GM23248 (cell line): ENCODE results near the gene KCNIP1. TPM values are rescaled to one million over a fixed set of nuclear protein-coding genes. Genes with fewer than 3 reads are reported as not detected.

ENCODE experiments used
- DNase-seq: peaks from one replicate; pipeline ENCODE4 v3.0.0-alpha.2; 2015
- H2AFZ ChIP-seq: fragments of 200-600 bp; sonication (generic); 2 replicates; pipeline ENCODE4 v1.6.1; 2016; ENCODE audit warnings: antibody characterized with exemption
- H3F3A ChIP-seq: fragments of 200-600 bp; sonication (generic); 2 replicates; pipeline ENCODE4 v1.6.1; 2016; ENCODE audit warnings: mild to moderate bottlenecking, antibody characterized with exemption, mixed run types; ENCODE audit not compliant: insufficient read depth
- H3K27ac ChIP-seq: fragments of 200-600 bp; sonication (generic); 2 replicates; pipeline ENCODE4 v1.5.1; 2016; ENCODE audit warnings: mild to moderate bottlenecking
- H3K27me3 ChIP-seq: fragments of 200-600 bp; sonication (generic); replicated peaks from 2 replicates; pipeline ENCODE4 v1.6.1; 2016; ENCODE audit warnings: mild to moderate bottlenecking; ENCODE audit not compliant: insufficient read depth
- H3K36me3 ChIP-seq: fragments of 200-600 bp; sonication (generic); 2 replicates; pipeline ENCODE4 v1.6.1; 2016; ENCODE audit warnings: low read depth, mild to moderate bottlenecking
- H3K4me1 ChIP-seq: fragments of 200-600 bp; sonication (generic); 2 replicates; pipeline ENCODE4 v1.6.1; 2016; ENCODE audit warnings: mild to moderate bottlenecking; ENCODE audit not compliant: insufficient read depth
- H3K4me2 ChIP-seq: fragments of 200-600 bp; sonication (generic); one replicate; pipeline ENCODE4 v1.6.1; 2016; ENCODE audit warnings: mild to moderate bottlenecking; ENCODE audit not compliant: unreplicated experiment
- H3K4me3 ChIP-seq: fragments of 200-600 bp; sonication (generic); 2 replicates; pipeline ENCODE4 v1.5.1; 2016; ENCODE audit warnings: mild to moderate bottlenecking
- H3K79me2 ChIP-seq: fragments of 200-600 bp; sonication (generic); 2 replicates; pipeline ENCODE4 v1.6.1; 2016; ENCODE audit warnings: mild to moderate bottlenecking; ENCODE audit not compliant: insufficient read depth
- H3K9ac ChIP-seq: fragments of 200-600 bp; sonication (generic); 2 replicates; pipeline ENCODE4 v1.6.1; 2016; ENCODE audit warnings: mild to moderate bottlenecking
- H3K9me2 ChIP-seq: fragments of 200-600 bp; sonication (generic); 2 replicates; pipeline ENCODE4 v1.6.1; 2016; ENCODE audit warnings: mixed run types, mild to moderate bottlenecking, moderate library complexity; ENCODE audit not compliant: insufficient read depth
- H3K9me3 ChIP-seq: fragments of 200-600 bp; sonication (generic); one replicate; pipeline ENCODE4 v1.6.1; 2017; ENCODE audit warnings: low read depth
- H4K20me1 ChIP-seq: fragments of 200-600 bp; sonication (generic); 2 replicates; pipeline ENCODE4 v1.6.0; 2016; ENCODE audit not compliant: insufficient read depth
- EZH2 ChIP-seq: fragments of 200-600 bp; sonication (generic); IDR thresholded peaks from 2 replicates; pipeline ENCODE4 v1.6.1; 2018; ENCODE audit warnings: antibody characterized with exemption, mild to moderate bottlenecking; ENCODE audit not compliant: insufficient read depth, poor library complexity, severe bottlenecking
- EZH2phosphoT487 ChIP-seq: fragments of 200-600 bp; sonication (generic); IDR thresholded peaks from 2 replicates; pipeline ENCODE4 v1.6.1; 2018; ENCODE audit warnings: antibody characterized with exemption, moderate library complexity, mild to moderate bottlenecking, low read depth; ENCODE audit not compliant: insufficient read depth
- WGBS, 2 experiments: methylation state at CpG; one replicate each; pipeline ENCODE4 v1.1.6; 2015 to 2017; ENCODE audit warnings: low lambda C conversion rate in 2 of 2, low coverage in 1 of 2; ENCODE audit errors: missing lambda C conversion rate in 2 of 2; 5-methylcytosine and 5-hydroxymethylcytosine counted together
- in situ Hi-C: fragments of 300-500 bp; cut with MboI; formaldehyde crosslinking; loops from 2 replicates; pipeline ENCODE4 v1.15.0; 2020
- polyA plus RNA-seq: library from polyadenylated mRNA; unstranded; fragments of >200 nt; fragmentation: Nextera tagmentation; extraction: Ambion mirVana; gene quantifications from 2 replicates; pipeline ENCODE4 v1.2.1, GENCODE V29; 2016
- total RNA-seq: library from RNA; depleted of rRNA; stranded (reverse); fragments of >200 nt; shearing (Covaris generic); gene quantifications from 2 replicates; pipeline ENCODE4 v1.2.3, GENCODE V29; 2014

The KCNIP1 gene
- total and polyA plus RNA-seq, 2 experiments from 2014 or later, result not detected

DNA sequence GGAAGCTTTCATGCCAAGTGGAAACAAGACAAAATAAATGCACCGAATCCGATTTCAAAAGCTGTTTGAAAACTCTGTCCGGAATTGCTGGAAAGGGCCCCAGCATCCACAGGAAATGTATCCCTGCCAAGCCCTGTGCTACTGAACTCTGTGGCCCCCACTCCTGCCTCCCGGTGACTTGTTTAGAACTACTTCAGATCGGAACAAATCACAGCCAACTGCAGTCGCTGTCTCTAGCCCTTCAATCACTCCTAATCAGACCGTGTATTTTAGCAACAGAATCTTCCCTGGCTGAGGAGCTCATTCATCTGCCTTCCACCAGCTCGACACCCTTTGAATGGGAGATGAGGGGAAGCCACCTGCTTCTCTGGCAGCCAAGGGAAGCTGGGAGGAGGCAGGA is 94.1 kb downstream of the KCNIP1 start:
- 20 to 25% methylated on average over 8 of the region's 8 CpGs for WGBS, 2 experiments
- peaks cover 50% of the 10 kb centered on the region for H3K27me3 ChIP-seq
- no peaks in the 10 kb centered on the region for H3K9me2 ChIP-seq
- H4K20me1 ChIP-seq, result no peaks in the 10 kb centered on the region
- TF ChIP-seq EZH2, result no peak
- TF ChIP-seq EZH2phosphoT487, result no peak
- H3K4me2 ChIP-seq, result peak overlapping the region; percentile 72
- H3K9ac ChIP-seq, result peak overlapping the region; percentile 14
- no peaks in the 10 kb centered on the region for H3K36me3 ChIP-seq
- H3K4me3 ChIP-seq, result peak overlapping the region; percentile 59
- in situ Hi-C loops, result no loop called here
- H2AFZ ChIP-seq, result no peak overlapping the region
- H3K9me3 ChIP-seq, result no peaks in the 10 kb centered on the region
- H3K79me2 ChIP-seq, result no peaks in the 10 kb centered on the region
- DNase-seq, result peak; percentile 58
- peaks cover 16% of the 10 kb centered on the region for H3K4me1 ChIP-seq
- H3F3A ChIP-seq, result no peaks in the 10 kb centered on the region; the same call in 1 of the 2 replicates
- peak overlapping the region; percentile 51 for H3K27ac ChIP-seq

DNA sequence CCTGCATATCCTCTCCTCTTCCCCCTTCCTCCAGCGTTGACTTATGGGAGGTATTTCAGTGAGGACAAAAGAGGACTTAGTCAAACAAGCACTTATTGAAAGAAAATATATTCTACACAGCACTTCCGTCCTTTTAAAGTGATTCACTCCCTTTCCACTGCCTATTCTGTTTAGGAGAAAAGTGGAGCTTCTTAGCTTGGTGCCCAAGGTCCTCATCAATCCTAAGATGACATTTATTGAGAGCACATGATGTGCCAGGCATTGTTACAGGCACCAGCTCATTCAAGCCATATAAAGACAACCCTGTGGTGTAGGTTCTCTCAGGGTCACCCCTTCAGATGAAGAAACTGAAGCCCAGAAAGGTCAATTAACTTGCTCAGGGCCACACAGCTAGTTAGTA is 95.9 kb downstream of the KCNIP1 start:
- H3K79me2 ChIP-seq, result no peaks in the 10 kb centered on the region
- H3F3A ChIP-seq, result no peaks in the 10 kb centered on the region; the same call in 1 of the 2 replicates
- H3K36me3 ChIP-seq, result no peaks in the 10 kb centered on the region
- H4K20me1 ChIP-seq, result no peaks in the 10 kb centered on the region
- in situ Hi-C loops, result loop anchor here (25.0 kb wide), 1 partner anchor 512 kb away; no protein-coding TSS in a partner anchor
- no peak overlapping the region for H2AFZ ChIP-seq
- H3K27me3 ChIP-seq, result peaks cover 52% of the 10 kb centered on the region
- H3K9me3 ChIP-seq, result no peaks in the 10 kb centered on the region
- H3K4me2 ChIP-seq, result no peak overlapping the region
- H3K27ac ChIP-seq, result no peak overlapping the region
- TF ChIP-seq EZH2phosphoT487 (no peak), EZH2 (no peak)
- H3K4me1 ChIP-seq, result peaks cover 16% of the 10 kb centered on the region
- no peak overlapping the region for H3K4me3 ChIP-seq
- DNase-seq, result no peak
- no peaks in the 10 kb centered on the region for H3K9me2 ChIP-seq
- WGBS, 2 experiments, result 79 to 82% methylated on average over 2 of the region's 2 CpGs
- no peak overlapping the region for H3K9ac ChIP-seq

DNA sequence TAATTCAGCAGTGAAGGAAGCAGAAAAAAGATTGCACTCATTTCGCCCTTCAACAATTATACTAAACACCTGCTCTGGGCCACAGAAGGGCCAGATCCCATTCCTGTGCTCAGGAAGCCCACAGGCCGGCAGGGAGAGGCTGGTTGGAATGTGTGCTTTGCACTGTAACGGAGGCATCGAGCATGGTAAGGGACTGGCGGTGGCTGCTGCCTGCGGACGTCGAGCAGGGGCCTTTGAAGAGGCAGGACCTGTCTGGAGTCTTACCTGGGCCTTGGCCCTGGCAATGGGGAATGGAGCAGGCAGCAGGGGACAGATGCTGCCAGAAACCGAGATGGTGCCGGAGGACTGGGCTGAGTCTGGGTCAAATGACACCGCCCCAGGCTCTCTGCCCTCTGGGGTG is 97.8 kb downstream of the KCNIP1 start:
- Histone ChIP-seq H3K4me2 (no peak overlapping the region), H3K79me2 (no peaks in the 10 kb centered on the region), H3F3A (no peaks in the 10 kb centered on the region; the same call in 1 of the 2 replicates), H2AFZ (no peak overlapping the region), H3K9ac (no peak overlapping the region), H3K4me1 (peaks cover 13% of the 10 kb centered on the region), H4K20me1 (no peaks in the 10 kb centered on the region), H3K36me3 (no peaks in the 10 kb centered on the region), H3K27me3 (peaks cover 60% of the 10 kb centered on the region), H3K9me3 (no peaks in the 10 kb centered on the region), H3K9me2 (no peaks in the 10 kb centered on the region), H3K27ac (no peak overlapping the region), H3K4me3 (no peak overlapping the region)
- 75 to 79% methylated on average over 11 of the region's 11 CpGs for WGBS, 2 experiments
- DNase-seq, result no peak
- in situ Hi-C loops, result loop anchor here (25.0 kb wide), 1 partner anchor 514 kb away; no protein-coding TSS in a partner anchor
- no peak for TF ChIP-seq EZH2phosphoT487
- TF ChIP-seq EZH2, result no peak

DNA sequence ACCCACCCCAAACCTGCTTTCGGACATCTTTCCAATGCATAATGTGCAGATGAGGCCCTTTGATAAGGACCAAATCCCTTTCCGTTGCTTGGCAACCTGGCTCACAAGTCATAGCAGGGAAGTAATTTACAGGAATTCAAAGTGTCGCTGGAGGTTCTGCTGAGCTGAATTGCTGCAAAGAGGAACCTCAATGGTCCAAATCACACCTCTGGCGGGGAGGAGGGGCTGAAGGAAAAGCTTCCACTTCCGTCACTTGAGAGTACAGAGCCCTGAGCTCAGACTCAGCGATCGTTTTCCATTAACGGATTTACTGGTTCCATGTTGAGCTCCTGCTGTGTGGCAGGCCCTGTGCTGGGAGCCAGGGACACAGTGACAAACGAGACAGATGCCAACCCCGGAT is 99.3 kb downstream of the KCNIP1 start:
- peaks cover 5% of the 10 kb centered on the region for H3K4me1 ChIP-seq
- H3K4me3 ChIP-seq, result no peak overlapping the region
- H3K4me2 ChIP-seq, result no peak overlapping the region
- no peaks in the 10 kb centered on the region for H4K20me1 ChIP-seq
- no peak for DNase-seq
- H3K27ac ChIP-seq, result no peak overlapping the region
- H3K9me2 ChIP-seq, result no peaks in the 10 kb centered on the region
- 63 to 65% methylated on average over 10 of the region's 10 CpGs for WGBS, 2 experiments
- H2AFZ ChIP-seq, result no peak overlapping the region
- TF ChIP-seq EZH2phosphoT487 (no peak), EZH2 (no peak)
- H3K27me3 ChIP-seq, result peaks cover 74% of the 10 kb centered on the region
- in situ Hi-C loops, result loop anchor here (25.0 kb wide), 1 partner anchor 516 kb away; no protein-coding TSS in a partner anchor
- H3F3A ChIP-seq, result no peaks in the 10 kb centered on the region
- H3K9ac ChIP-seq, result no peak overlapping the region
- no peaks in the 10 kb centered on the region for H3K9me3 ChIP-seq
- no peaks in the 10 kb centered on the region for H3K36me3 ChIP-seq
- no peaks in the 10 kb centered on the region for H3K79me2 ChIP-seq
